ENCODE measurements around the gene USP47. TPM values are rescaled to one million over a fixed set of nuclear protein-coding genes. Genes with fewer than 3 reads are reported as not detected.

Gene USP47
- total RNA-seq, 1 experiment from 2014 or later: 50.4 TPM

GRCh38 chr11:11980200-11980599 is 138.4 kb downstream of the USP47 start:
- H3K4me1 Mint-ChIP-seq (ENCODE audit: low read depth, unreplicated experiment): peaks cover 54% of the 10 kb centered on the region
- peaks cover 3% of the 10 kb centered on the region; the same call in 1 of the 2 replicates for H3K36me3 ChIP-seq (ENCODE audit: control insufficient read depth, insufficient read depth, low read length)

GRCh38 chr11:11980841-11981308 is 139.1 kb downstream of the USP47 start:
- Histone ChIP-seq H3K4me1 (peaks cover 23% of the 10 kb centered on the region), H3K4me3 (ENCODE audit: low read depth, low read length) (no peak overlapping the region), H3K9me3 (no peaks in the 10 kb centered on the region), H3K27me3 (replicated peaks; ENCODE audit: control insufficient read depth, insufficient read depth, low read length) (no peaks in the 10 kb centered on the region), H3K36me3 (ENCODE audit: control insufficient read depth, insufficient read depth, low read length) (peaks cover 4% of the 10 kb centered on the region; the same call in 1 of the 2 replicates)
- CTCF ChIA-PET: no interaction called here
- Mint-ChIP-seq H3K9me3 (ENCODE audit: unreplicated experiment) (peaks cover 6% of the 10 kb centered on the region), H3K36me3 (ENCODE audit: insufficient read depth, unreplicated experiment) (peaks cover 55% of the 10 kb centered on the region), H3K4me1 (ENCODE audit: low read depth, unreplicated experiment) (peaks cover 52% of the 10 kb centered on the region), H3K27me3 (ENCODE audit: insufficient read depth, unreplicated experiment) (no peaks in the 10 kb centered on the region), H3K4me3 (ENCODE audit: unreplicated experiment) (no peak overlapping the region), H3K27ac (ENCODE audit: unreplicated experiment) (peak overlapping the region; percentile 69)
- intact Hi-C loops (cut with micrococcal nuclease; ENCODE audit: unreplicated experiment): no loop called here
- BruUV-seq (replicated peaks): no TSS peak
- no peak for TF ChIP-seq CTCF (IDR thresholded peaks at IDR 0.05; ENCODE audit: insufficient read depth in 1 of 2, low read depth in 1 of 2, low read length in 1 of 2, severe bottlenecking in 1 of 2, unreplicated experiment in 1 of 2)
- POLR2A ChIA-PET: interaction anchor here (0.6 kb wide), 1 partner anchor 12 kb away, joined by 5 read pairs; no protein-coding TSS in a partner anchor
- no peak for DNase-seq

More at GRCh38 chr11:11980200-11980599, 138.4 kb downstream of the USP47 start:
- intact Hi-C loops (cut with micrococcal nuclease; ENCODE audit: unreplicated experiment): no loop called here
- H3K27me3 Mint-ChIP-seq (ENCODE audit: insufficient read depth, unreplicated experiment): no peaks in the 10 kb centered on the region
- no peak for TF ChIP-seq CTCF (IDR thresholded peaks at IDR 0.05; ENCODE audit: insufficient read depth in 1 of 2, low read depth in 1 of 2, low read length in 1 of 2, severe bottlenecking in 1 of 2, unreplicated experiment in 1 of 2)
- no peak for DNase-seq
- no peak overlapping the region for H3K4me3 Mint-ChIP-seq (ENCODE audit: unreplicated experiment)
- BruUV-seq (replicated peaks): no TSS peak
- POLR2A ChIA-PET: interaction anchor here (0.6 kb wide), 1 partner anchor 12 kb away, joined by 5 read pairs; no protein-coding TSS in a partner anchor
- peaks cover 51% of the 10 kb centered on the region for H3K36me3 Mint-ChIP-seq (ENCODE audit: insufficient read depth, unreplicated experiment)
- CTCF ChIA-PET: interaction anchor here (0.6 kb wide), 1 partner anchor 13 kb away, joined by 3 read pairs; no protein-coding TSS in a partner anchor
- peaks cover 6% of the 10 kb centered on the region for H3K9me3 Mint-ChIP-seq (ENCODE audit: unreplicated experiment)
- peak overlapping the region; percentile 69 for H3K27ac Mint-ChIP-seq (ENCODE audit: unreplicated experiment)
- Histone ChIP-seq H3K27me3 (replicated peaks; ENCODE audit: control insufficient read depth, insufficient read depth, low read length) (no peaks in the 10 kb centered on the region), H3K4me3 (ENCODE audit: low read depth, low read length) (no peak overlapping the region), H3K9me3 (no peaks in the 10 kb centered on the region), H3K4me1 (peaks cover 23% of the 10 kb centered on the region)

GRCh38 chr11:11981364-11981763 is 139.6 kb downstream of the USP47 start:
- Mint-ChIP-seq H3K9me3 (ENCODE audit: unreplicated experiment) (peaks cover 6% of the 10 kb centered on the region), H3K36me3 (ENCODE audit: insufficient read depth, unreplicated experiment) (peaks cover 55% of the 10 kb centered on the region), H3K27ac (ENCODE audit: unreplicated experiment) (no peak overlapping the region), H3K27me3 (ENCODE audit: insufficient read depth, unreplicated experiment) (no peaks in the 10 kb centered on the region), H3K4me1 (ENCODE audit: low read depth, unreplicated experiment) (peaks cover 47% of the 10 kb centered on the region), H3K4me3 (ENCODE audit: unreplicated experiment) (no peak overlapping the region)
- Histone ChIP-seq H3K36me3 (ENCODE audit: control insufficient read depth, insufficient read depth, low read length) (peaks cover 4% of the 10 kb centered on the region; the same call in 1 of the 2 replicates), H3K4me3 (ENCODE audit: low read depth, low read length) (no peak overlapping the region), H3K27me3 (replicated peaks; ENCODE audit: control insufficient read depth, insufficient read depth, low read length) (no peaks in the 10 kb centered on the region), H3K4me1 (peaks cover 19% of the 10 kb centered on the region), H3K9me3 (no peaks in the 10 kb centered on the region)
- no peak for TF ChIP-seq CTCF (IDR thresholded peaks at IDR 0.05; ENCODE audit: insufficient read depth in 1 of 2, low read depth in 1 of 2, low read length in 1 of 2, severe bottlenecking in 1 of 2, unreplicated experiment in 1 of 2)
- no TSS peak for BruUV-seq (replicated peaks)
- ChIA-PET CTCF (no interaction called here), POLR2A (interaction anchor here (1.1 kb wide), 1 partner anchor 14 kb away, joined by 3 read pairs; no protein-coding TSS in a partner anchor)
- intact Hi-C loops (cut with micrococcal nuclease; ENCODE audit: unreplicated experiment): no loop called here
- DNase-seq: no peak
